K562 (cell line): ENCODE measurements around the gene RAB40B. TPM values are rescaled to one million over a fixed set of nuclear protein-coding genes. Genes with fewer than 3 reads are reported as not detected.

Experiments
- BRCA1 ChIP-seq, 2 experiments: fragments of 450-650 bp in 1 of 2; sonication (generic) in 1 of 2; formaldehyde crosslinking in 1 of 2; IDR thresholded peaks; 2 replicates each; pipeline versions ENCODE4 v1.5.0 to v1.6.1; 2017 to 2020; ENCODE audit warnings: mild to moderate bottlenecking in 1 of 2, missing genetic modification reagents in 1 of 2
- E2F3 ChIP-seq: fragments of 250-450 bp; sonication (Bioruptor Pico); IDR thresholded peaks from 2 replicates; pipeline ENCODE4 v1.4.0; 2020; ENCODE audit warnings: mild to moderate bottlenecking
- IRF1 ChIP-seq: sonication (generic); formaldehyde crosslinking; IDR thresholded peaks from 2 replicates; pipeline ENCODE4 v1.8.0; 2022; ENCODE audit warnings: missing genetic modification reagents, mild to moderate bottlenecking, borderline replicate concordance
- MAZ ChIP-seq, 2 experiments: fragments of 450-650 bp in 1 of 2; sonication (generic) in 1 of 2; formaldehyde crosslinking; IDR thresholded peaks in 1 of 2; conservative IDR thresholded peaks in 1 of 2; 2 replicates each; pipeline versions ENCODE4 v1.4.0 to v1.5.0; 2020; ENCODE audit warnings: mild to moderate bottlenecking in 1 of 2, missing genetic modification reagents in 1 of 2
- NKRF ChIP-seq: fragments of 450-650 bp; IDR thresholded peaks from 2 replicates; pipeline ENCODE4 v1.6.1; 2016; ENCODE audit warnings: borderline replicate concordance
- PCBP1 ChIP-seq: fragments of 200-400 bp; formaldehyde crosslinking; IDR thresholded peaks from 2 replicates; pipeline ENCODE4 v1.6.1; 2018; ENCODE audit warnings: mild to moderate bottlenecking, low read depth, low read length; ENCODE audit not compliant: poor library complexity, severe bottlenecking
- SMARCA4 ChIP-seq: fragments of 450-650 bp; IDR thresholded peaks from 2 replicates; pipeline ENCODE4 v1.6.1; 2016
- ZNF740 ChIP-seq, 3 experiments: fragments of 200-800 bp in 1 of 3; sonication (Bioruptor generic) in 1 of 3; sonication (generic) in 1 of 3; formaldehyde crosslinking in 1 of 3; IDR thresholded peaks; 2 replicates each; pipeline versions ENCODE4 v1.6.1 to v1.8.0; 2016 to 2022; ENCODE audit warnings: mild to moderate bottlenecking in 2 of 3, missing compliant biosample characterization in 2 of 3, missing genetic modification characterization in 2 of 3, missing genetic modification reagents in 1 of 3
- polyA plus RNA-seq, 8 experiments: library from polyadenylated mRNA; depleted of rRNA in 4 of 8; stranded (reverse) in 5 of 8; unstranded in 3 of 8; fragments of >200 nt; fragmentation: Nextera tagmentation in 2 of 8; fragmentation: Illumina TruSeq in 1 of 8; extraction: Ambion mirVana in 2 of 8; extraction: Trizol in 1 of 8; gene quantifications; 2 replicates each; pipeline versions ENCODE4 v1.2.1 to v1.2.3, GENCODE V29; 2011 to 2014; ENCODE audit warnings: inconsistent platforms in 1 of 8, missing spikeins in 1 of 8
- total RNA-seq, 7 experiments: library from RNA; depleted of rRNA in 6 of 7; stranded (reverse); fragments of >200 nt in 6 of 7; fragmentation: Illumina TruSeq in 2 of 7; extraction: Trizol in 2 of 7; gene quantifications; 2 replicates each; pipeline versions ENCODE4 v1.2.1 to v1.2.3, GENCODE V29; 2011 to 2021; ENCODE audit warnings: low replicate concordance in 1 of 7
- TF ChIP-seq, protein P1 (sequence below): fragments of 450-650 bp; IDR thresholded peaks from 2 replicates; pipeline ENCODE4 v1.6.1; 2016; ENCODE audit warnings: mild to moderate bottlenecking, moderate library complexity
- TF ChIP-seq, protein P2 (sequence below): sonication (generic); formaldehyde crosslinking; IDR thresholded peaks from 2 replicates; pipeline ENCODE4 v1.9.0; 2022; ENCODE audit warnings: mild to moderate bottlenecking, missing genetic modification reagents

The RAB40B gene
- total and polyA plus RNA-seq, 9 of the 15 experiments (the other 6 are each of a cell fraction or from before 2014, with no cell fraction given), result 0.13 to 4.6 (median 1.4) TPM

DNA sequence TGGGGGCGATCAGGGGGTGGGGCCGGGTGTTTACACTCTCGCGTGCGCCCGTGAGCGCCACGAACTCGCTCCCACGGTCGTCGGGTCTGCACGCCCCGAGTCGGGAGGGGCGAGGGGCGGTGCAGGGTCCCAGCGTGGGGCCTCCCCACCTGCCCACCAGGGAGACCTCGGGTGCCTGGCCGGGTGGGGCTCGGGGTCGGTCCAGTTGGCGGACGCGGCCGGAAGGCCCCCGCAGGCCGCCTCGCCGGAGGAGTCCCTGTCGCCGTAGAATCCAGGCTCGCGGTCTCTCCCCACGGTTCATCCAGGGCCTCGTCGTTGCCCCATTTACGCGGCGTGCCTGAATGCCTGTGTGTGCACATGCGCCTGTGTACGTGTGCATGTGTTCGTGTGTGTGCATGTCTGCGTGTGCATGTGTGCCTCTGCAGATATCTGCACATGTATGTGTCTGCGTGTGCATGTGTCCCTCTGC lies 510 bp upstream of the RAB40B start (continued):
- TF ChIP-seq, protein P1, sequence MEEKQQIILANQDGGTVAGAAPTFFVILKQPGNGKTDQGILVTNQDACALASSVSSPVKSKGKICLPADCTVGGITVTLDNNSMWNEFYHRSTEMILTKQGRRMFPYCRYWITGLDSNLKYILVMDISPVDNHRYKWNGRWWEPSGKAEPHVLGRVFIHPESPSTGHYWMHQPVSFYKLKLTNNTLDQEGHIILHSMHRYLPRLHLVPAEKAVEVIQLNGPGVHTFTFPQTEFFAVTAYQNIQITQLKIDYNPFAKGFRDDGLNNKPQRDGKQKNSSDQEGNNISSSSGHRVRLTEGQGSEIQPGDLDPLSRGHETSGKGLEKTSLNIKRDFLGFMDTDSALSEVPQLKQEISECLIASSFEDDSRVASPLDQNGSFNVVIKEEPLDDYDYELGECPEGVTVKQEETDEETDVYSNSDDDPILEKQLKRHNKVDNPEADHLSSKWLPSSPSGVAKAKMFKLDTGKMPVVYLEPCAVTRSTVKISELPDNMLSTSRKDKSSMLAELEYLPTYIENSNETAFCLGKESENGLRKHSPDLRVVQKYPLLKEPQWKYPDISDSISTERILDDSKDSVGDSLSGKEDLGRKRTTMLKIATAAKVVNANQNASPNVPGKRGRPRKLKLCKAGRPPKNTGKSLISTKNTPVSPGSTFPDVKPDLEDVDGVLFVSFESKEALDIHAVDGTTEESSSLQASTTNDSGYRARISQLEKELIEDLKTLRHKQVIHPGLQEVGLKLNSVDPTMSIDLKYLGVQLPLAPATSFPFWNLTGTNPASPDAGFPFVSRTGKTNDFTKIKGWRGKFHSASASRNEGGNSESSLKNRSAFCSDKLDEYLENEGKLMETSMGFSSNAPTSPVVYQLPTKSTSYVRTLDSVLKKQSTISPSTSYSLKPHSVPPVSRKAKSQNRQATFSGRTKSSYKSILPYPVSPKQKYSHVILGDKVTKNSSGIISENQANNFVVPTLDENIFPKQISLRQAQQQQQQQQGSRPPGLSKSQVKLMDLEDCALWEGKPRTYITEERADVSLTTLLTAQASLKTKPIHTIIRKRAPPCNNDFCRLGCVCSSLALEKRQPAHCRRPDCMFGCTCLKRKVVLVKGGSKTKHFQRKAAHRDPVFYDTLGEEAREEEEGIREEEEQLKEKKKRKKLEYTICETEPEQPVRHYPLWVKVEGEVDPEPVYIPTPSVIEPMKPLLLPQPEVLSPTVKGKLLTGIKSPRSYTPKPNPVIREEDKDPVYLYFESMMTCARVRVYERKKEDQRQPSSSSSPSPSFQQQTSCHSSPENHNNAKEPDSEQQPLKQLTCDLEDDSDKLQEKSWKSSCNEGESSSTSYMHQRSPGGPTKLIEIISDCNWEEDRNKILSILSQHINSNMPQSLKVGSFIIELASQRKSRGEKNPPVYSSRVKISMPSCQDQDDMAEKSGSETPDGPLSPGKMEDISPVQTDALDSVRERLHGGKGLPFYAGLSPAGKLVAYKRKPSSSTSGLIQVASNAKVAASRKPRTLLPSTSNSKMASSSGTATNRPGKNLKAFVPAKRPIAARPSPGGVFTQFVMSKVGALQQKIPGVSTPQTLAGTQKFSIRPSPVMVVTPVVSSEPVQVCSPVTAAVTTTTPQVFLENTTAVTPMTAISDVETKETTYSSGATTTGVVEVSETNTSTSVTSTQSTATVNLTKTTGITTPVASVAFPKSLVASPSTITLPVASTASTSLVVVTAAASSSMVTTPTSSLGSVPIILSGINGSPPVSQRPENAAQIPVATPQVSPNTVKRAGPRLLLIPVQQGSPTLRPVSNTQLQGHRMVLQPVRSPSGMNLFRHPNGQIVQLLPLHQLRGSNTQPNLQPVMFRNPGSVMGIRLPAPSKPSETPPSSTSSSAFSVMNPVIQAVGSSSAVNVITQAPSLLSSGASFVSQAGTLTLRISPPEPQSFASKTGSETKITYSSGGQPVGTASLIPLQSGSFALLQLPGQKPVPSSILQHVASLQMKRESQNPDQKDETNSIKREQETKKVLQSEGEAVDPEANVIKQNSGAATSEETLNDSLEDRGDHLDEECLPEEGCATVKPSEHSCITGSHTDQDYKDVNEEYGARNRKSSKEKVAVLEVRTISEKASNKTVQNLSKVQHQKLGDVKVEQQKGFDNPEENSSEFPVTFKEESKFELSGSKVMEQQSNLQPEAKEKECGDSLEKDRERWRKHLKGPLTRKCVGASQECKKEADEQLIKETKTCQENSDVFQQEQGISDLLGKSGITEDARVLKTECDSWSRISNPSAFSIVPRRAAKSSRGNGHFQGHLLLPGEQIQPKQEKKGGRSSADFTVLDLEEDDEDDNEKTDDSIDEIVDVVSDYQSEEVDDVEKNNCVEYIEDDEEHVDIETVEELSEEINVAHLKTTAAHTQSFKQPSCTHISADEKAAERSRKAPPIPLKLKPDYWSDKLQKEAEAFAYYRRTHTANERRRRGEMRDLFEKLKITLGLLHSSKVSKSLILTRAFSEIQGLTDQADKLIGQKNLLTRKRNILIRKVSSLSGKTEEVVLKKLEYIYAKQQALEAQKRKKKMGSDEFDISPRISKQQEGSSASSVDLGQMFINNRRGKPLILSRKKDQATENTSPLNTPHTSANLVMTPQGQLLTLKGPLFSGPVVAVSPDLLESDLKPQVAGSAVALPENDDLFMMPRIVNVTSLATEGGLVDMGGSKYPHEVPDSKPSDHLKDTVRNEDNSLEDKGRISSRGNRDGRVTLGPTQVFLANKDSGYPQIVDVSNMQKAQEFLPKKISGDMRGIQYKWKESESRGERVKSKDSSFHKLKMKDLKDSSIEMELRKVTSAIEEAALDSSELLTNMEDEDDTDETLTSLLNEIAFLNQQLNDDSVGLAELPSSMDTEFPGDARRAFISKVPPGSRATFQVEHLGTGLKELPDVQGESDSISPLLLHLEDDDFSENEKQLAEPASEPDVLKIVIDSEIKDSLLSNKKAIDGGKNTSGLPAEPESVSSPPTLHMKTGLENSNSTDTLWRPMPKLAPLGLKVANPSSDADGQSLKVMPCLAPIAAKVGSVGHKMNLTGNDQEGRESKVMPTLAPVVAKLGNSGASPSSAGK, result peak; percentile 76
- TF ChIP-seq E2F3 (CRISPR knock-in tag), result 0 out of 2 replicates have a peak, but pooled peaks have one; percentile 35
- TF ChIP-seq BRCA1 (IDR thresholded peaks at IDR 0.05), result no peak
- peak; percentile 70; the same call in 1 of the 2 replicates for TF ChIP-seq BRCA1 (CRISPR knock-in tag; IDR thresholded peaks at IDR 0.05)
- TF ChIP-seq NKRF, result 0 out of 2 replicates have a peak, but pooled peaks have one; percentile 30
- peak; percentile 55 for TF ChIP-seq PCBP1
- no peak; the same call in 1 of the 2 replicates for TF ChIP-seq IRF1
- TF ChIP-seq MAZ (CRISPR knock-in tag; conservative IDR thresholded peaks at IDR 0.05 in 1 of 2, IDR thresholded peaks at IDR 0.05 in 1 of 2), result peak in 1 of 2 experiments; percentile 36; a peak in 1 of 4 replicates
- TF ChIP-seq SMARCA4, result no peak
- TF ChIP-seq ZNF740 (CRISPR knock-in tag; IDR thresholded peaks at IDR 0.05), result 0 out of 2 replicates have a peak, but pooled peaks have one; percentile 53
- TF ChIP-seq ZNF740 (tag; IDR thresholded peaks at IDR 0.05), result no peak
- TF ChIP-seq, protein P2, sequence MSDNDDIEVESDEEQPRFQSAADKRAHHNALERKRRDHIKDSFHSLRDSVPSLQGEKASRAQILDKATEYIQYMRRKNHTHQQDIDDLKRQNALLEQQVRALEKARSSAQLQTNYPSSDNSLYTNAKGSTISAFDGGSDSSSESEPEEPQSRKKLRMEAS (CRISPR knock-in tag), result peak; percentile 78
